Sigmoid colon (tissue), 4 donors: ENCODE measurements around the gene PDPK1.
"Not testable (repeated sequence)": the region's sequence is repeated elsewhere in the genome, so short reads cannot be mapped to it uniquely, and the experiment has no call there.

Experiments used
- CTCF ChIP-seq, 4 experiments: fragments of 450-650 bp in 3 of 4; fragments of 200-600 bp in 1 of 4; IDR thresholded peaks; one replicate each; pipeline ENCODE4 v1.5.1; 2016 to 2019; ENCODE audit warnings: antibody characterized with exemption in 4 of 4, mild to moderate bottlenecking in 3 of 4, moderate library complexity in 2 of 4
- EP300 ChIP-seq, 4 donors: sonication (generic); formaldehyde crosslinking; IDR thresholded peaks; one replicate each; pipeline ENCODE4 v1.6.1; 2017; ENCODE audit warnings: antibody characterized with exemption in 4 of 4

GRCh38 chr16:2567506-2567905, 29.7 kb downstream of the PDPK1 start:
- not testable (repeated sequence) for TF ChIP-seq CTCF, EP300 (IDR thresholded peaks at IDR 0.05)
